H54 (cell line): Measurements from ENCODE around the gene NUP133.
"Not testable (repeated sequence)": the region's sequence is repeated elsewhere in the genome, so short reads cannot be mapped to it uniquely, and the experiment has no call there.

Experiments
- DNase-seq: peaks from one replicate; pipeline ENCODE4 v3.0.0; 2011; ENCODE audit warnings: low spot score, mixed read lengths; ENCODE audit not compliant: insufficient read length
- FAIRE-seq: peaks from 3 replicates; lab custom pipeline; 2011; peaks lifted over from hg19 to GRCh38; lab: Jason Lieb, UNC
- POLR2A ChIP-seq: IDR thresholded peaks from 2 replicates; pipeline ENCODE4 v1.6.1; 2011; ENCODE audit warnings: low read depth, mild to moderate bottlenecking, low read length

Gene NUP133

GRCh38 chr1:229479660-229480399, 28.3 kb downstream of the NUP133 start:
- no peak for TF ChIP-seq POLR2A
- no peak for FAIRE-seq
- no peak for DNase-seq

DNA sequence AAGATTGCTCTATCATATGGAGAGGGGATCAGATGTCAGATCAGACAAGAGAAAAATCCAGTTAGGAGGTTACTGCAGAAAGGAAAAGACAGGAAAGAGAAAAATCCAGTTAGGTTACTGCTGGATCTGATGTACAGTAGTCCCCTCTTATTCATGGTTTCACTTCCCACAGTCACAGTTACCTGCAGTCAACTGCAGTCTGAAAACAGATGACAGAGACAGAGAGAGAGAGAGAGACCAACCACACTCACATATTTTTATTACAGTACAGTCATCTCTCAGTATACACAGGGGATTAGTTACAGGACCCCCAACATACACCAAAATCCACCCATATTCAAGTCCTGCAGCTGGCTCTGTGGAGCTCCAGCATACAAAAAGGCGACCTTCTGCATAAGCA, 29.3 kb downstream of the NUP133 start:
- no peak for FAIRE-seq

GRCh38 chr1:229475859-229476258, 32.3 kb downstream of the NUP133 start:
- FAIRE-seq = not testable (repeated sequence)

More for the DNA sequence above, 29.3 kb downstream of the NUP133 start:
- no peak for DNase-seq
- TF ChIP-seq POLR2A = no peak

DNA sequence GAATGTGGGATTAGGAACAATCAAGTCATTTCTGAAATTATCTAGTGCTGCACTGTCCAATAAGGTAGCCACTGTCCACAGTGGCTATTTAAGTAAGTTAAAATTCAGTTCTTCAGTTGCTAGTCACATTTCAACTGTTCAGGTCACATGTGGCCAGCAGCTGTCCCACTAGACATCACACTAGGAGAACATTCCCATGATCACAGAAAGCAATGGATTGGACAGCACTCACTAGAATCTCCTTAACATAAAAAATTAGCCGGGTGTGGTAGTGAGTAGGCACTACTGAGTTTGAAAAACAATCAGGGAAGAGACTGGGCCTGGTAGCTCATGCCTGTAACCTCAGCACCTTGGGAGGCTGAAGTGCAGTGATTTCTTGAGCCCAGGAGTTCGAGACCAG, 33.6 kb downstream of the NUP133 start:
- no peak for TF ChIP-seq POLR2A
- DNase-seq (no peak), FAIRE-seq (no peak)

More at GRCh38 chr1:229475859-229476258, 32.3 kb downstream of the NUP133 start:
- not testable (repeated sequence) for DNase-seq

DNA sequence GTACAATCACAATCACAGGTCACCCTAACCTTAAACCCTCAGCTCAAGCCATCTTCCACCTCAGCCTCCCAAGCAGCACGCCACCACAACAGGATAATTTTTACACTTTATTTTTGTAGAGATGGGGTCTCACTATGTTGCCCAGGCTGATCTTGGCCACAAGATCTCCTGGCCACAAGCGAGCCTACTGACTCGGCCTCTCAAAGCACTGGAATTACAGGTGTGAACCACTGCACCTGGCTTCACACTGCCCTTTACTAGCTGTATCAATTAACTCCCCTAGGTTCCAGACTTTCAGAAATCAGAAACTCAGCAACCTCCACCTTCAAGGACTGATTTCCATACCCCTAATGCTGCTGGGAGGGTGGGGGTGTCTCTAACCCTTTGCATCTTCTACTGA, 37.0 kb downstream of the NUP133 start:
- DNase-seq (no peak), FAIRE-seq (no peak)
- no peak for TF ChIP-seq POLR2A

- DNase-seq (no peak), FAIRE-seq (no peak)
These were observed 37.6 kb downstream of the NUP133 start for GRCh38 chr1:229470406-229471043.

DNA sequence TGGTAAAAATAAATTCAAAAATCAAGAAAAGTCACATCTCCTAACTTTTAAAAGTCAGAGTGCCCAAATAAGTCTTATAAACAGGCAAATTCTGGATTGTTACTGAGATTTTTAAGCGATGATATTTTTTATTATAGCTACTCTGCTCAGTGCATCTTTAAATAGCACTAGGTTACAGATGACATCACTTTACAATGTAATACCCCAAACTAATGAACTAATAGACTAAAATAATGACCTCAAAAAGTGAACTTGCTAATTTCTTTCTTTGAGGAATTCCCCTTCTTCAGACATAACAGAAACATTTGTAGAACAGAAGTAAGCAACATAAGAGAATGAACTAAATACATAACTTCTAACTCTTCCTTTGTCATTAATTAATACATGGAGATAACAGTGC, 41.3 kb downstream of the NUP133 start:
- FAIRE-seq (no peak), DNase-seq (no peak)
- no peak for TF ChIP-seq POLR2A

More at GRCh38 chr1:229470406-229471043, 37.6 kb downstream of the NUP133 start:
- no peak for TF ChIP-seq POLR2A

- no peak for FAIRE-seq
- TF ChIP-seq POLR2A = no peak
- DNase-seq = no peak
These were observed 43.5 kb downstream of the NUP133 start for GRCh38 chr1:229464672-229465071.

- FAIRE-seq = no peak
- TF ChIP-seq POLR2A = no peak
- no peak for DNase-seq
These were observed 47.0 kb downstream of the NUP133 start for GRCh38 chr1:229461032-229461668.

- no peak for TF ChIP-seq POLR2A
- FAIRE-seq (no peak), DNase-seq (no peak)
These were observed 48.3 kb downstream of the NUP133 start for GRCh38 chr1:229459815-229460214.

DNA sequence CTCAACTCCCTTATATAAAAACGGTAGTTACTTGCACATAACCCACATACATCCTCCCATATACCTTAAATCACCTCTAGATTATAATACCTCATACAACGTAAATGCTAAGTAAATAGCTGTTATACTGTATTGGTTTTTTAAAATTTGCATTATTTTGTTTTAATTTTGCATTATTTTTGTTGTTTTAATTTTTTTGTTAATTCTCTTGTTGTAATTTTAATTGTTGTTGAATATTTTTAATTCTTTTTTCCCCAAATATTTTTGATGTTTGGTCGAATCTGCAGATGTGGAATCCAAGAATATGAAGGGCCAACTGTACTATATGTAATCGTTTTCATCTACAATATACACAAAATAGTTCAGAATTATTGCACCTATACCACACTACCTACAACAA, 50.7 kb downstream of the NUP133 start:
- DNase-seq = no peak
- no peak for TF ChIP-seq POLR2A
- no peak for FAIRE-seq

- no peak for FAIRE-seq
- no peak for TF ChIP-seq POLR2A
- no peak for DNase-seq
These were observed 52.1 kb downstream of the NUP133 start for GRCh38 chr1:229456016-229456415.

- DNase-seq = no peak
- no peak for TF ChIP-seq POLR2A
- no peak for FAIRE-seq
These were observed 54.1 kb downstream of the NUP133 start for GRCh38 chr1:229454056-229454455.
